GM12878 (cell line): ENCODE data around the gene FOXO3. TPM values are rescaled to one million over a fixed set of nuclear protein-coding genes. Genes with fewer than 3 reads are reported as not detected.

Source experiments
- ATAC-seq: fragments of 200-7000 bp; cut with Tn5 transposase; 3 replicates; pipeline ENCODE4 v1.9.1; 2020; ENCODE audit warnings: mild to moderate bottlenecking, moderate library complexity
- BruUV-seq: library from RNA; stranded (reverse); fragments of 400-500 nt; replicated peaks from 2 replicates; lab custom pipeline; 2021; lab: Mats Ljungman, UMichigan
- CTCF ChIA-PET: fragments of 300-600 bp; sonication (Branson Sonifier 250); formaldehyde crosslinking; extraction: SDS; loops from one replicate; lab custom pipeline; 2021; ENCODE audit warnings: inconsistent platforms; lab: Yijun Ruan, JAX
- POLR2A ChIA-PET: fragments of 350-600 bp; formaldehyde crosslinking; extraction: SDS; loops from one replicate; lab custom pipeline; 2021; ENCODE audit warnings: inconsistent platforms; lab: Charles Lee
- RAD21 ChIA-PET: fragments of 300-600 bp; sonication (Branson Sonifier 250); formaldehyde crosslinking; loops from one replicate; lab custom pipeline; 2023; ENCODE audit warnings: antibody characterized with exemption; ENCODE audit not compliant: unreplicated experiment; lab: Charles Lee
- SMC1A ChIA-PET: fragments of 300-600 bp; sonication (Branson Sonifier 250); formaldehyde crosslinking; loops from one replicate; lab custom pipeline; 2023; ENCODE audit not compliant: unreplicated experiment, uncharacterized antibody; lab: Charles Lee
- DNase-seq: peaks from one replicate; pipeline ENCODE4 v3.0.0-alpha.2; 2011; ENCODE audit warnings: low read depth, low spot score
- FAIRE-seq: peaks from 3 replicates; lab custom pipeline; 2011; peaks lifted over from hg19 to GRCh38; lab: Jason Lieb, UNC
- H2AFZ ChIP-seq: 2 replicates; pipeline ENCODE4 v1.6.0; 2011; ENCODE audit warnings: low read depth, low read length, control low read depth; ENCODE audit not compliant: control insufficient read depth
- H3K27ac ChIP-seq: 2 replicates; pipeline ENCODE4 v1.5.1; 2011; ENCODE audit warnings: control low read depth; ENCODE audit not compliant: control insufficient read depth, insufficient read depth
- H3K27me3 ChIP-seq, 2 experiments: replicated peaks in 1 of 2; 2 replicates each; pipeline versions ENCODE4 v1.6.0 to v1.6.1; 2011; ENCODE audit warnings: low read length in 1 of 2; ENCODE audit not compliant: control insufficient read depth in 2 of 2, insufficient read depth in 2 of 2
- H3K36me3 ChIP-seq, 2 experiments: 2 replicates each; pipeline ENCODE4 v1.5.1; 2011; ENCODE audit warnings: low read length in 1 of 2; ENCODE audit not compliant: control insufficient read depth in 2 of 2, insufficient read depth in 2 of 2
- H3K4me1 ChIP-seq: 2 replicates; pipeline ENCODE4 v1.6.1; 2011; ENCODE audit warnings: mild to moderate bottlenecking, low read length, moderate library complexity, mixed read lengths; ENCODE audit not compliant: control insufficient read depth, insufficient read depth
- H3K4me2 ChIP-seq: 2 replicates; pipeline ENCODE4 v1.6.0; 2011; ENCODE audit warnings: control low read depth; ENCODE audit not compliant: control insufficient read depth, insufficient read depth
- H3K4me3 ChIP-seq: fragments of 200-600 bp; sonication (generic); 2 replicates; pipeline ENCODE4 v1.5.1; 2016
- H3K79me2 ChIP-seq: 2 replicates; pipeline ENCODE4 v1.6.0; 2011; ENCODE audit warnings: low read length; ENCODE audit not compliant: control insufficient read depth, insufficient read depth
- H3K9ac ChIP-seq: 2 replicates; pipeline ENCODE4 v1.8.0; 2011; ENCODE audit warnings: low read length, control low read depth, mixed read lengths; ENCODE audit not compliant: control insufficient read depth, insufficient read depth
- H3K9me3 ChIP-seq: replicated peaks from 3 replicates; pipeline ENCODE4 v1.5.1; 2011; ENCODE audit warnings: mild to moderate bottlenecking, low read length; ENCODE audit not compliant: control insufficient read depth, insufficient read depth
- H4K20me1 ChIP-seq: 2 replicates; pipeline ENCODE4 v1.6.0; 2011; ENCODE audit not compliant: control insufficient read depth, insufficient read depth
- EED ChIP-seq: sonication (generic); IDR thresholded peaks from 2 replicates; pipeline ENCODE4 v1.6.1; 2016; ENCODE audit warnings: antibody characterized with exemption, low read depth
- POU2F2 ChIP-seq: IDR thresholded peaks from 3 replicates; pipeline ENCODE4 v1.6.1; 2011; ENCODE audit warnings: low read depth, mild to moderate bottlenecking, low read length, borderline replicate concordance
- SRF ChIP-seq, 2 experiments: IDR thresholded peaks; 2 replicates each; pipeline ENCODE4 v1.6.1; 2011; ENCODE audit warnings: low read depth in 2 of 2, low read length in 2 of 2, mild to moderate bottlenecking in 1 of 2, moderate library complexity in 1 of 2
- TBL1XR1 ChIP-seq: IDR thresholded peaks from 2 replicates; pipeline ENCODE4 v1.6.1; 2012; ENCODE audit warnings: low read depth, low read length, improper control_type of control experiment
- TCF3 ChIP-seq: IDR thresholded peaks from 2 replicates; pipeline ENCODE4 v1.6.1; 2012; ENCODE audit warnings: low read depth, mild to moderate bottlenecking, low read length, borderline replicate concordance; ENCODE audit not compliant: insufficient read depth
- TCF7 ChIP-seq: IDR thresholded peaks from 2 replicates; pipeline ENCODE4 v1.6.1; 2014; ENCODE audit warnings: antibody characterized with exemption, borderline replicate concordance
- ZBED1 ChIP-seq: IDR thresholded peaks from 2 replicates; pipeline ENCODE4 v1.6.1; 2016; ENCODE audit warnings: borderline replicate concordance
- WGBS: methylation state at CpG from one replicate; pipeline ENCODE4 v1.1.6; 2016; ENCODE audit warnings: low lambda C conversion rate; ENCODE audit not compliant: insufficient replicate concordance, insufficient coverage; ENCODE audit errors: missing lambda C conversion rate; 5-methylcytosine and 5-hydroxymethylcytosine counted together
- in situ Hi-C: fragments of 300-500 bp; cut with MboI; formaldehyde crosslinking; loops from 9 replicates; pipeline ENCODE4 v1.14.3; 2018; ENCODE audit warnings: mixed read lengths
- intact Hi-C: fragments of 100-400 bp; cut with micrococcal nuclease; formaldehyde crosslinking; loops from one replicate; pipeline ENCODE4 v1.14.2; 2022; ENCODE audit not compliant: unreplicated experiment
- polyA plus RNA-seq, 11 experiments: library from polyadenylated mRNA; depleted of rRNA in 4 of 11; unstranded in 6 of 11; stranded (reverse) in 5 of 11; fragments of >200 nt; fragmentation: Nextera tagmentation in 4 of 11; fragmentation: Illumina TruSeq in 1 of 11; extraction: Ambion mirVana in 4 of 11; extraction: Trizol in 1 of 11; gene quantifications; 1 replicate in 1 of 11; 2 replicates in 10 of 11; pipeline versions ENCODE4 v1.2.1 to v1.2.3, GENCODE V29; 2011 to 2016; ENCODE audit warnings: inconsistent platforms in 2 of 11, missing spikeins in 2 of 11, low read depth in 1 of 11
- total RNA-seq, 4 experiments: library from RNA; depleted of rRNA in 3 of 4; stranded (reverse); fragments of >200 nt in 3 of 4; fragmentation: Illumina TruSeq in 1 of 4; extraction: Trizol in 1 of 4; gene quantifications; 2 replicates each; pipeline versions ENCODE4 v1.2.1 to v1.2.3, GENCODE V29; 2013 to 2021
- TF ChIP-seq, protein P1 (sequence below): fragments of 450-650 bp; formaldehyde crosslinking; IDR thresholded peaks from 2 replicates; pipeline ENCODE4 v1.5.0; 2022; ENCODE audit warnings: mild to moderate bottlenecking, missing genetic modification characterization

Gene FOXO3
- total and polyA plus RNA-seq, 10 of the 15 experiments (the other 5 are each of a cell fraction or from before 2014, with no cell fraction given): 0.82 to 4.5 (median 1.7) TPM

- no peak for ATAC-seq
- CTCF ChIA-PET: no interaction called here
- H4K20me1 ChIP-seq: no peaks in the 10 kb centered on the region
Measured at GRCh38 chr6:108584323-108584722, 23.6 kb downstream of the FOXO3 start.

More at GRCh38 chr6:108584323-108584722, 23.6 kb downstream of the FOXO3 start:
- BruUV-seq: no TSS peak
- DNase-seq: no peak
- WGBS: 96% methylated on average over 5 of the region's 5 CpGs
- no peak for FAIRE-seq
- H2AFZ ChIP-seq: no peak overlapping the region
- H3K4me1 ChIP-seq: peaks cover 10% of the 10 kb centered on the region
- no peak overlapping the region for H3K27ac ChIP-seq
- no peaks in the 10 kb centered on the region; a peak in 1 of 4 replicates for H3K36me3 ChIP-seq
- in situ Hi-C loops: no loop called here
- no peaks in the 10 kb centered on the region for H3K9me3 ChIP-seq
- H3K79me2 ChIP-seq: peaks cover 32% of the 10 kb centered on the region
- SMC1A ChIA-PET: interaction anchor here (0.8 kb wide), 1 partner anchor 16 kb away, joined by 3 read pairs; no protein-coding TSS in a partner anchor
- intact Hi-C loops: no loop called here
- POLR2A ChIA-PET: no interaction called here
- TF ChIP-seq EED: no peak
- no peak for TF ChIP-seq TBL1XR1
- no peak for TF ChIP-seq ZBED1
- no peak for TF ChIP-seq TCF3
- no peak for TF ChIP-seq TCF7
- no peak for TF ChIP-seq SRF (IDR thresholded peaks at IDR 0.05; ENCODE audit: low read depth in 2 of 2, low read length in 2 of 2)
- TF ChIP-seq, protein P1, sequence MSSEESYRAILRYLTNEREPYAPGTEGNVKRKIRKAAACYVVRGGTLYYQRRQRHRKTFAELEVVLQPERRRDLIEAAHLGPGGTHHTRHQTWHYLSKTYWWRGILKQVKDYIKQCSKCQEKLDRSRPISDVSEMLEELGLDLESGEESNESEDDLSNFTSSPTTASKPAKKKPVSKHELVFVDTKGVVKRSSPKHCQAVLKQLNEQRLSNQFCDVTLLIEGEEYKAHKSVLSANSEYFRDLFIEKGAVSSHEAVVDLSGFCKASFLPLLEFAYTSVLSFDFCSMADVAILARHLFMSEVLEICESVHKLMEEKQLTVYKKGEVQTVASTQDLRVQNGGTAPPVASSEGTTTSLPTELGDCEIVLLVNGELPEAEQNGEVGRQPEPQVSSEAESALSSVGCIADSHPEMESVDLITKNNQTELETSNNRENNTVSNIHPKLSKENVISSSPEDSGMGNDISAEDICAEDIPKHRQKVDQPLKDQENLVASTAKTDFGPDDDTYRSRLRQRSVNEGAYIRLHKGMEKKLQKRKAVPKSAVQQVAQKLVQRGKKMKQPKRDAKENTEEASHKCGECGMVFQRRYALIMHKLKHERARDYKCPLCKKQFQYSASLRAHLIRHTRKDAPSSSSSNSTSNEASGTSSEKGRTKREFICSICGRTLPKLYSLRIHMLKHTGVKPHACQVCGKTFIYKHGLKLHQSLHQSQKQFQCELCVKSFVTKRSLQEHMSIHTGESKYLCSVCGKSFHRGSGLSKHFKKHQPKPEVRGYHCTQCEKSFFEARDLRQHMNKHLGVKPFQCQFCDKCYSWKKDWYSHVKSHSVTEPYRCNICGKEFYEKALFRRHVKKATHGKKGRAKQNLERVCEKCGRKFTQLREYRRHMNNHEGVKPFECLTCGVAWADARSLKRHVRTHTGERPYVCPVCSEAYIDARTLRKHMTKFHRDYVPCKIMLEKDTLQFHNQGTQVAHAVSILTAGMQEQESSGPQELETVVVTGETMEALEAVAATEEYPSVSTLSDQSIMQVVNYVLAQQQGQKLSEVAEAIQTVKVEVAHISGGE: no peak
- no peak for TF ChIP-seq POU2F2
- no peaks in the 10 kb centered on the region for H3K27me3 ChIP-seq
- RAD21 ChIA-PET: no interaction called here
- H3K9ac ChIP-seq: no peak overlapping the region
- no peak overlapping the region for H3K4me3 ChIP-seq
- H3K4me2 ChIP-seq: no peak overlapping the region
